GM10266 (cell line): ENCODE data around the gene DMRTB1.
"Not testable (repeated sequence)": the region's sequence is repeated elsewhere in the genome, so short reads cannot be mapped to it uniquely, and the experiment has no call there.

Experiments
- DNase-seq: peaks from one replicate; pipeline ENCODE4 v3.0.0; 2012; ENCODE audit errors: extremely low spot score
- CTCF ChIP-seq: IDR thresholded peaks from 2 replicates; pipeline ENCODE4 v1.5.1; 2012; ENCODE audit warnings: mild to moderate bottlenecking, low read depth; ENCODE audit not compliant: control insufficient read depth, insufficient read depth; ENCODE audit errors: missing control alignments

DMRTB1 gene

DNA sequence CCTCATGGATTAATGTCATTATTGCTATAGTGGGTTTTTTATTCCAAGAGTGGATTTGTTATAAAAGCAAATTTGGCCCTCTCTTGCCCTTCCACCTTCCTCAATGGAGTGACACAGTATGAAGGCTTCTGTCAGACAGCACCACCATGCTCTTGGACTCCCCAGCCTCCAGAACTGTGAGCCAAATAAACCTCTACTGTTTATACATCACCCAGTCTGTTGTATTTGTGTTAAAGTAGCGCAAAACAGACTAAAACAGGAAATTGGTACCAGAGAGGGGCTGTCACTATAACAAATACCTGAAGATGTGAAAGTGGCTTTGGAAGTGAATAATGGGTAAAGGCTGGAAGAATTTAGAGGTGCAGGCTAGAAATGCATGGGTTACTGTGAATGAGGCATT is 38.0 kb upstream of the DMRTB1 start:
- no peak for TF ChIP-seq CTCF
- no peak for DNase-seq

DNA sequence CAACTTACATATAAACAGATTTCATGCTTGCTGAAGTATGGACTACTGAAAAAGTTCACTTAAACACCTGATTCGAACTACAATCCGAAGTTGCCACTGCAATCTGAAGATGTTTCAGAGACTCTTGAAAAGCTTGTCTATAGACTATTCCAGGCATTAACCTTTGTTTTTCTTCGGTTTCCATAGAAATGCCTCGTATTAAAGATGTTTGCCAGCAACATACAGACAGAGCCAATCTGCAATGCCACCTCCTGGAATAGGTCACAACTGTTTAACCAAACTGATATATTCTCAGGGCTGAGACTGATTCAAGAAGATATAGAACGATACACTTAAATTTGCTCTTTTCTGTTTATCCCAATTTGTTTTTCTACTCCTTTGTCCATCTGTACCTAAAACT is 28.9 kb upstream of the DMRTB1 start:
- DNase-seq: no peak
- TF ChIP-seq CTCF: no peak

- no peak for TF ChIP-seq CTCF
- no peak for DNase-seq
These were observed 28.4 kb upstream of the DMRTB1 start for GRCh38 chr1:53430779-53431178.

- DNase-seq: no peak
- TF ChIP-seq CTCF: no peak
These were observed 28.0 kb upstream of the DMRTB1 start for GRCh38 chr1:53431244-53431643.

GRCh38 chr1:53431805-53432565 is 27.2 kb upstream of the DMRTB1 start:
- no peak for TF ChIP-seq CTCF
- no peak for DNase-seq

GRCh38 chr1:53432611-53433010 is 26.6 kb upstream of the DMRTB1 start:
- DNase-seq: no peak
- TF ChIP-seq CTCF: no peak

GRCh38 chr1:53434405-53435007 is 24.7 kb upstream of the DMRTB1 start:
- not testable (repeated sequence) for DNase-seq
